ENCODE measurements around the gene FKBP14.

GRCh38 chr7:30053068-30053467 is 26.6 kb upstream of the FKBP14 start:
- TF ChIP-seq FOXM1 (IDR thresholded peaks at IDR 0.05; ENCODE audit: borderline replicate concordance), result no peak
- no peak for TF ChIP-seq SP1 (IDR thresholded peaks at IDR 0.05)
- TF ChIP-seq ELF4 (IDR thresholded peaks at IDR 0.05), result no peak
- TF ChIP-seq NFRKB (IDR thresholded peaks at IDR 0.05), result no peak
- no peak for TF ChIP-seq FOXK2 (IDR thresholded peaks at IDR 0.05)
- TF ChIP-seq ZNF384 (IDR thresholded peaks at IDR 0.05), result no peak
- TF ChIP-seq SUZ12 (IDR thresholded peaks at IDR 0.05), result no peak
- TF ChIP-seq FOXA1 (IDR thresholded peaks at IDR 0.05), result no peak
- TF ChIP-seq L3MBTL2 (conservative IDR thresholded peaks at IDR 0.05), result no peak
- no peak for TF ChIP-seq HDGF (IDR thresholded peaks at IDR 0.05; ENCODE audit: borderline replicate concordance)
- TF ChIP-seq ARNT (IDR thresholded peaks at IDR 0.05), result no peak
- no peak for TF ChIP-seq LEF1 (IDR thresholded peaks at IDR 0.05; ENCODE audit: borderline replicate concordance)
- TF ChIP-seq TARDBP (IDR thresholded peaks at IDR 0.05), result no peak

Measured in HEK293T (cell line).